Measurements from ENCODE around the gene MAST4.
A peak's percentile ranks its signal among the peaks of the same experiment; 100 is the strongest.

Gene MAST4

GRCh38 chr5:67214036-67214435 is 617.8 kb downstream of the MAST4 start:
- Histone ChIP-seq H3K9ac (no peak overlapping the region), H3K36me3 (ENCODE audit: control insufficient read depth, insufficient read depth, low read length) (no peaks in the 10 kb centered on the region), H3K9me3 (ENCODE audit: control insufficient read depth, low read length) (no peaks in the 10 kb centered on the region), H2AFZ (peak overlapping the region; percentile 65), H3K27ac (peak overlapping the region; percentile 99), H3K4me3 (ENCODE audit: low read depth, low read length) (no peak overlapping the region), H3K79me2 (no peaks in the 10 kb centered on the region), H3K4me1 (peaks cover 50% of the 10 kb centered on the region), H3K4me2 (ENCODE audit: low read length) (peak overlapping the region; percentile 29), H3K27me3 (ENCODE audit: control insufficient read depth, insufficient read depth, low read length) (no peaks in the 10 kb centered on the region)
- no peak for TF ChIP-seq CTCF (IDR thresholded peaks at IDR 0.05)

- no peaks in the 10 kb centered on the region for H3K27me3 ChIP-seq (ENCODE audit: control insufficient read depth, insufficient read depth, low read length)
- no peaks in the 10 kb centered on the region for H3K9me3 ChIP-seq (ENCODE audit: control insufficient read depth, low read length)
- peaks cover 3% of the 10 kb centered on the region for H3K79me2 ChIP-seq
- H3K27ac ChIP-seq = peak overlapping the region; percentile 99
- H2AFZ ChIP-seq = peak overlapping the region; percentile 65
- peak overlapping the region; percentile 48 for H3K4me3 ChIP-seq (ENCODE audit: low read depth, low read length)
- no peaks in the 10 kb centered on the region for H3K36me3 ChIP-seq (ENCODE audit: control insufficient read depth, insufficient read depth, low read length)
- H3K4me1 ChIP-seq = peaks cover 52% of the 10 kb centered on the region
- no peak for TF ChIP-seq CTCF (IDR thresholded peaks at IDR 0.05)
- no peak overlapping the region for H3K9ac ChIP-seq
- peak overlapping the region; percentile 82 for H3K4me2 ChIP-seq (ENCODE audit: low read length)
These were observed 618.7 kb downstream of the MAST4 start for GRCh38 chr5:67214707-67215447.

GRCh38 chr5:67215519-67216471 is 619.6 kb downstream of the MAST4 start:
- Histone ChIP-seq H3K79me2 (peaks cover 3% of the 10 kb centered on the region), H3K9ac (peak overlapping the region; percentile 11), H3K4me3 (ENCODE audit: low read depth, low read length) (peak overlapping the region; percentile 48), H3K27me3 (ENCODE audit: control insufficient read depth, insufficient read depth, low read length) (no peaks in the 10 kb centered on the region), H2AFZ (peak overlapping the region; percentile 65), H3K4me1 (peaks cover 53% of the 10 kb centered on the region), H3K4me2 (ENCODE audit: low read length) (peak overlapping the region; percentile 82), H3K9me3 (ENCODE audit: control insufficient read depth, low read length) (no peaks in the 10 kb centered on the region), H3K36me3 (ENCODE audit: control insufficient read depth, insufficient read depth, low read length) (no peaks in the 10 kb centered on the region), H3K27ac (peak overlapping the region; percentile 99)
- TF ChIP-seq CTCF (IDR thresholded peaks at IDR 0.05) = no peak

GRCh38 chr5:67216564-67216963 is 620.4 kb downstream of the MAST4 start:
- H3K4me2 ChIP-seq (ENCODE audit: low read length) = peak overlapping the region; percentile 82
- H3K9ac ChIP-seq = no peak overlapping the region
- H3K79me2 ChIP-seq = peaks cover 4% of the 10 kb centered on the region
- peak overlapping the region; percentile 48 for H3K4me3 ChIP-seq (ENCODE audit: low read depth, low read length)
- no peaks in the 10 kb centered on the region for H3K27me3 ChIP-seq (ENCODE audit: control insufficient read depth, insufficient read depth, low read length)
- H2AFZ ChIP-seq = peak overlapping the region; percentile 65
- TF ChIP-seq CTCF (IDR thresholded peaks at IDR 0.05) = no peak
- no peaks in the 10 kb centered on the region for H3K36me3 ChIP-seq (ENCODE audit: control insufficient read depth, insufficient read depth, low read length)
- peak overlapping the region; percentile 99 for H3K27ac ChIP-seq
- H3K9me3 ChIP-seq (ENCODE audit: control insufficient read depth, low read length) = no peaks in the 10 kb centered on the region
- peaks cover 60% of the 10 kb centered on the region for H3K4me1 ChIP-seq
